B cell (primary cell): ENCODE results near the gene TMC6.

Source experiments
- CTCF ChIP-seq: fragments of 200-600 bp; IDR thresholded peaks from one replicate; pipeline ENCODE4 v1.8.0; 2022; ENCODE audit warnings: antibody characterized with exemption, mild to moderate bottlenecking
- EZH2 ChIP-seq: IDR thresholded peaks from 2 replicates; pipeline ENCODE4 v1.6.1; 2012; ENCODE audit warnings: borderline replicate concordance, low read depth, mild to moderate bottlenecking, moderate library complexity, low read length; ENCODE audit not compliant: insufficient read depth, poor library complexity, severe bottlenecking

GRCh38 chr17:78104540-78104941 lies 24.0 kb downstream of the TMC6 start:
- no peak for TF ChIP-seq CTCF
- no peak for TF ChIP-seq EZH2
